B cell (primary cell): Measurements from ENCODE around the gene PYGM. TPM values are rescaled to one million over a fixed set of nuclear protein-coding genes. Genes with fewer than 3 reads are reported as not detected.

ENCODE experiments used
- ATAC-seq: fragments of 200-7000 bp; cut with Tn5 transposase; one replicate; pipeline ENCODE4 v1.10.0; 2021; ENCODE audit warnings: low read depth, mild to moderate bottlenecking, moderate number of reproducible peaks, moderate library complexity
- CTCF ChIA-PET: fragments of 350-600 bp; sonication (Branson Sonifier 250); formaldehyde crosslinking; loops from one replicate; lab custom pipeline; 2021; ENCODE audit warnings: antibody characterized with exemption, inconsistent platforms; lab: Charles Lee
- POLR2A ChIA-PET: fragments of 350-600 bp; sonication (Branson Sonifier 250); formaldehyde crosslinking; loops from one replicate; lab custom pipeline; 2021; ENCODE audit warnings: antibody characterized with exemption; lab: Charles Lee
- DNase-seq: peaks from one replicate; pipeline ENCODE4 v3.0.0; 2013
- H2AFZ ChIP-seq: 2 replicates; pipeline ENCODE4 v1.6.1; 2012; ENCODE audit warnings: mild to moderate bottlenecking, low read depth, low read length; ENCODE audit not compliant: insufficient read depth, poor library complexity, severe bottlenecking
- H3K27ac ChIP-seq, 2 donors: 1 replicate in 1 of 2; 2 replicates in 1 of 2; pipeline ENCODE4 v1.5.1; 2012 to 2013; ENCODE audit warnings: low read length in 2 of 2, mild to moderate bottlenecking in 2 of 2, moderate library complexity in 1 of 2
- H3K27me3 ChIP-seq, 4 experiments: fragments of 200-600 bp in 1 of 4; sonication (generic) in 1 of 4; replicated peaks in 1 of 4; 1 replicate in 2 of 4; 2 replicates in 2 of 4; pipeline versions ENCODE4 v1.6.1 to v1.7.0; 2013 to 2016; ENCODE audit warnings: low read length in 3 of 4, mild to moderate bottlenecking in 2 of 4, mixed read lengths in 1 of 4, moderate library complexity in 1 of 4; ENCODE audit not compliant: insufficient read depth in 4 of 4, control insufficient read depth in 3 of 4; ENCODE audit errors: control extremely low read depth in 1 of 4
- H3K36me3 ChIP-seq, 2 experiments: replicated peaks in 1 of 2; 1 replicate in 1 of 2; 2 replicates in 1 of 2; pipeline versions ENCODE4 v1.6.1 to v1.7.1; 2013; ENCODE audit warnings: low read length in 1 of 2; ENCODE audit not compliant: insufficient read depth in 2 of 2, control insufficient read depth in 1 of 2; ENCODE audit errors: control extremely low read depth in 1 of 2, extremely low read depth in 1 of 2
- H3K4me1 ChIP-seq, 2 donors: fragments of 200-600 bp in 1 of 2; sonication (generic) in 1 of 2; 1 replicate in 1 of 2; 2 replicates in 1 of 2; pipeline versions ENCODE4 v1.5.1 to v1.6.1; 2013 to 2017; ENCODE audit warnings: low read length in 2 of 2; ENCODE audit not compliant: control insufficient read depth in 2 of 2, insufficient read depth in 2 of 2
- H3K4me2 ChIP-seq: replicated peaks from 2 replicates; pipeline ENCODE3; 2012; ENCODE audit warnings: mild to moderate bottlenecking, low read depth, low read length; ENCODE audit not compliant: poor library complexity, severe bottlenecking
- H3K4me3 ChIP-seq, 5 experiments: fragments of 200-600 bp in 1 of 5; sonication (generic) in 1 of 5; 1 replicate in 3 of 5; 2 replicates in 2 of 5; pipeline versions ENCODE4 v1.5.1 to v1.7.0; 2011 to 2016; ENCODE audit warnings: low read length in 4 of 5, mild to moderate bottlenecking in 4 of 5, low read depth in 2 of 5, control low read depth in 1 of 5, moderate library complexity in 1 of 5; ENCODE audit not compliant: insufficient read depth in 1 of 5; ENCODE audit errors: control extremely low read depth in 1 of 5, extremely low read depth in 1 of 5
- H3K79me2 ChIP-seq: fragments of 200-600 bp; sonication (generic); one replicate; pipeline ENCODE4 v1.6.0; 2016; ENCODE audit warnings: low read length; ENCODE audit not compliant: control insufficient read depth, insufficient read depth
- H3K9ac ChIP-seq: fragments of 200-600 bp; sonication (generic); 2 replicates; pipeline ENCODE4 v1.6.1; 2017; ENCODE audit warnings: mild to moderate bottlenecking, low read length, moderate library complexity
- H3K9me3 ChIP-seq, 3 donors: one replicate each; pipeline versions ENCODE4 v1.6.1 to v1.7.1; 2013; ENCODE audit warnings: low read length in 2 of 3; ENCODE audit not compliant: control insufficient read depth in 2 of 3, insufficient read depth in 1 of 3; ENCODE audit errors: control extremely low read depth in 1 of 3
- H4K20me1 ChIP-seq: 2 replicates; pipeline ENCODE4 v1.6.0; 2012; ENCODE audit warnings: mild to moderate bottlenecking, low read length; ENCODE audit not compliant: insufficient read depth, control insufficient read depth, poor library complexity, severe bottlenecking
- H3K27ac Mint-ChIP-seq: one replicate; pipeline ENCODE4 v1.8.0; 2021; ENCODE audit warnings: mixed read lengths
- H3K27me3 Mint-ChIP-seq: one replicate; pipeline ENCODE4 v1.8.0; 2021; ENCODE audit warnings: mixed read lengths
- H3K4me1 Mint-ChIP-seq: one replicate; pipeline ENCODE4 v1.8.0; 2021; ENCODE audit warnings: mixed read lengths
- H3K4me3 Mint-ChIP-seq: one replicate; pipeline ENCODE4 v1.8.0; 2021; ENCODE audit warnings: mixed read lengths
- H3K9me3 Mint-ChIP-seq: one replicate; pipeline ENCODE4 v1.8.0; 2022; ENCODE audit warnings: mixed read lengths; ENCODE audit not compliant: insufficient read depth
- EZH2 ChIP-seq: IDR thresholded peaks from 2 replicates; pipeline ENCODE4 v1.6.1; 2012; ENCODE audit warnings: borderline replicate concordance, low read depth, mild to moderate bottlenecking, moderate library complexity, low read length; ENCODE audit not compliant: insufficient read depth, poor library complexity, severe bottlenecking
- WGBS: methylation state at CpG from one replicate; pipeline ENCODE4 v1.1.5; 2013; ENCODE audit warnings: missing lambda C conversion rate; ENCODE audit not compliant: insufficient coverage; 5-methylcytosine and 5-hydroxymethylcytosine counted together
- intact Hi-C: fragments of 100-400 bp; cut with micrococcal nuclease; formaldehyde crosslinking; loops from one replicate; pipeline ENCODE4 v1.10.0; 2022
- polyA plus RNA-seq: library from polyadenylated mRNA; depleted of rRNA; stranded (reverse); fragments of >200 nt; gene quantifications from 2 replicates; pipeline ENCODE4 v1.2.3, GENCODE V29; 2012
- total RNA-seq, 2 donors: library from RNA; stranded (reverse); fragments of 120-200 nt in 1 of 2; gene quantifications; 1 replicate in 1 of 2; 2 replicates in 1 of 2; pipeline versions ENCODE4 v1.2.3 to v1.2.4, GENCODE V29; 2013 to 2022
- TF ChIP-seq, protein P1 (sequence below): fragments of 200-600 bp; IDR thresholded peaks from one replicate; pipeline ENCODE4 v1.8.0; 2022; ENCODE audit warnings: antibody characterized with exemption, mild to moderate bottlenecking

PYGM gene
- total and polyA plus RNA-seq, 2 donors (not counting 1 experiment from before 2014, with no cell fraction given): 9.3 to 9.6 TPM

DNA sequence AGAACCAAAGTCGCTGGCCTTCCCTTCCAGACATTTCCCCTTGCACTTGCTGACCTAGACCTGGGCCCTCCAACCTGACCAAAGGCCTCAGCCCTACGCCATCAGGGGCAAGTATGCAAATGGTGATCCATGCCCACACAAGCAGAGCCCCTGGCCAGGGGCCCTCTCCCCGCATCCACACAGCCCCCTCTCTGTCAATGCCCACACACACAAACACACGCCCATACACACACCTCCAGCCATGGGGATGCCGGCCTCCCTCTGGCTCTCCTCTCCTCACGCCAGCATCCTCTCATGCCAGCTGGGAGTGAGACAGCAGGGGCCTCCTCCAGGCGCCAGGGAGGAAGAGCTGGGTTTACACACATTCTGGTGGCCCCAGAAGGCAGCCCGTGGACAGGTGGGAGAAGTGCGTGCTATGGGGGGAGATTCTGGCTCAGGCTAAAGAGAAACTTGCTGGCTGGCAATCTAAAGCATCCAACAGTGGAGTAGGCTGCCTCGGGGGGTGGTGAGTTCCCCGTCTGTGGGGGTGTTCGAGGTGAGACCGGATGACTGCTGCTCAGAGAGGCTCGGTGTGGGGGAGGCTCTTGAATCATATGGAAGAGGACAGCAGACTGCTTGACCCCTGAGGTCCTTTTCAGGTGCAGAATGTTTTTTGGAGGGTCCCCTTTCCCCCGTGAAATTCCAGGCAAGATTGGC lies 41.5 kb downstream of the PYGM start:
- TF ChIP-seq, protein P1, sequence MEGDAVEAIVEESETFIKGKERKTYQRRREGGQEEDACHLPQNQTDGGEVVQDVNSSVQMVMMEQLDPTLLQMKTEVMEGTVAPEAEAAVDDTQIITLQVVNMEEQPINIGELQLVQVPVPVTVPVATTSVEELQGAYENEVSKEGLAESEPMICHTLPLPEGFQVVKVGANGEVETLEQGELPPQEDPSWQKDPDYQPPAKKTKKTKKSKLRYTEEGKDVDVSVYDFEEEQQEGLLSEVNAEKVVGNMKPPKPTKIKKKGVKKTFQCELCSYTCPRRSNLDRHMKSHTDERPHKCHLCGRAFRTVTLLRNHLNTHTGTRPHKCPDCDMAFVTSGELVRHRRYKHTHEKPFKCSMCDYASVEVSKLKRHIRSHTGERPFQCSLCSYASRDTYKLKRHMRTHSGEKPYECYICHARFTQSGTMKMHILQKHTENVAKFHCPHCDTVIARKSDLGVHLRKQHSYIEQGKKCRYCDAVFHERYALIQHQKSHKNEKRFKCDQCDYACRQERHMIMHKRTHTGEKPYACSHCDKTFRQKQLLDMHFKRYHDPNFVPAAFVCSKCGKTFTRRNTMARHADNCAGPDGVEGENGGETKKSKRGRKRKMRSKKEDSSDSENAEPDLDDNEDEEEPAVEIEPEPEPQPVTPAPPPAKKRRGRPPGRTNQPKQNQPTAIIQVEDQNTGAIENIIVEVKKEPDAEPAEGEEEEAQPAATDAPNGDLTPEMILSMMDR: no peak
- TF ChIP-seq EZH2: no peak
- Mint-ChIP-seq H3K27me3 (peaks cover 71% of the 10 kb centered on the region), H3K4me1 (peaks cover 14% of the 10 kb centered on the region), H3K9me3 (no peaks in the 10 kb centered on the region), H3K4me3 (no peak overlapping the region), H3K27ac (no peak overlapping the region)
- POLR2A ChIA-PET: interaction anchor here (0.6 to 0.9 kb wide), 2 partner anchors 9 to 80 kb away, joined by 3 to 4 read pairs; no protein-coding TSS in a partner anchor
- CTCF ChIA-PET: no interaction called here
- no peaks in the 10 kb centered on the region for H3K79me2 ChIP-seq
- no peak overlapping the region for H2AFZ ChIP-seq
- peaks cover 0 to 79% (median 25%) of the 10 kb centered on the region in 4 experiments for H3K27me3 ChIP-seq
- WGBS: 88% methylated on average over 13 of the region's 15 CpGs
- peaks cover 5% of the 10 kb centered on the region in 2 donors for H3K4me1 ChIP-seq
- ATAC-seq: no peak
- intact Hi-C loops: no loop called here
- H3K9me3 ChIP-seq: peaks cover 0 to 10% (median 0%) of the 10 kb centered on the region in 3 donors
- H3K4me3 ChIP-seq: no peak overlapping the region
- H4K20me1 ChIP-seq: no peaks in the 10 kb centered on the region
- DNase-seq: no peak
- no peak overlapping the region for H3K9ac ChIP-seq
- no peak overlapping the region for H3K27ac ChIP-seq
- H3K36me3 ChIP-seq: no peaks in the 10 kb centered on the region
- H3K4me2 ChIP-seq: no peak overlapping the region

DNA sequence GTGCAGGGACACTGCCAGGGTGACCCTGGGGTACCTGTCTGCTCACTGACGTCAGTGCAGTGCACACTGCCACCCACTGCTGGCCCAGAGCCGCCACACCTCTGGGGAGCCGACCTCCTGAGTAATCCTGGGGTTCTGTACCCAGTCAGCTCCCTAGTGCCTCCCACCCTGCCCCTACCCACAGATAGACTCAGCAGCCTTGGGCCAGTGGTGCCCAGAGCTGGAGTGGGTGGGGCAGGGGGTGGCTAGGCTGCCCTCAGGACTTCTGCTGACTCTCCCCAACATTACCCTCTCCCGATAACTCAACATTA lies 42.6 kb downstream of the PYGM start:
- H3K9me3 Mint-ChIP-seq: no peaks in the 10 kb centered on the region
- DNase-seq: no peak
- Histone ChIP-seq H3K9ac (no peak overlapping the region), H3K9me3 (peaks cover 0 to 13% (median 0%) of the 10 kb centered on the region in 3 donors), H3K27ac (no peak overlapping the region), H3K4me3 (no peak overlapping the region), H3K4me1 (peaks cover 6 to 15% of the 10 kb centered on the region in 2 donors), H4K20me1 (peaks cover 3% of the 10 kb centered on the region), H3K27me3 (peaks cover 0 to 78% (median 26%) of the 10 kb centered on the region in 4 experiments), H3K36me3 (no peaks in the 10 kb centered on the region), H3K4me2 (no peak overlapping the region), H3K79me2 (no peaks in the 10 kb centered on the region), H2AFZ (no peak overlapping the region)
- peaks cover 72% of the 10 kb centered on the region for H3K27me3 Mint-ChIP-seq
- TF ChIP-seq EZH2: no peak
- TF ChIP-seq, protein P1: no peak
- ChIA-PET POLR2A (no interaction called here), CTCF (interaction anchor here (1.3 kb wide), 2 partner anchors 28 to 67 kb away, joined by 4 to 5 read pairs; no protein-coding TSS in a partner anchor)
- no peak for ATAC-seq
- 80% methylated on average over 4 of the region's 4 CpGs for WGBS
- no peak overlapping the region for H3K4me3 Mint-ChIP-seq
- H3K27ac Mint-ChIP-seq: no peak overlapping the region
- peaks cover 13% of the 10 kb centered on the region for H3K4me1 Mint-ChIP-seq
- intact Hi-C loops: no loop called here
